Upper lobe of left lung (tissue), 6 donors: ENCODE results near the gene NMU. TPM values are rescaled to one million over a fixed set of nuclear protein-coding genes. Genes with fewer than 3 reads are reported as not detected.
"Not testable (repeated sequence)": the region's sequence is repeated elsewhere in the genome, so short reads cannot be mapped to it uniquely, and the experiment has no call there.

Experiments used
- ATAC-seq, 2 donors: fragments of 200-7000 bp; cut with Tn5 transposase; one replicate each; pipeline ENCODE4 v1.9.1; 2022; ENCODE audit warnings: mild to moderate bottlenecking in 2 of 2, moderate library complexity in 2 of 2; ENCODE audit not compliant: low FRiP score in 2 of 2
- DNase-seq, 2 donors: peaks; one replicate each; pipeline ENCODE4 v3.0.0-alpha.2; 2019 to 2020
- H3K27ac ChIP-seq, 4 donors: fragments of 200-600 bp; sonication (generic); one replicate each; pipeline ENCODE4 v1.5.1; 2016 to 2019
- H3K27me3 ChIP-seq, 4 donors: fragments of 200-600 bp; sonication (generic); one replicate each; pipeline ENCODE4 v1.5.1; 2017 to 2019
- H3K36me3 ChIP-seq, 4 donors: fragments of 200-600 bp; sonication (generic); one replicate each; pipeline ENCODE4 v1.5.1; 2016 to 2019
- H3K4me1 ChIP-seq, 4 donors: fragments of 200-600 bp; sonication (generic); one replicate each; pipeline ENCODE4 v1.5.1; 2018 to 2019
- H3K4me3 ChIP-seq, 4 donors: fragments of 200-600 bp; sonication (generic); one replicate each; pipeline ENCODE4 v1.5.1; 2017 to 2019; ENCODE audit warnings: mild to moderate bottlenecking in 2 of 4, moderate library complexity in 1 of 4
- H3K9me3 ChIP-seq, 4 donors: fragments of 200-600 bp; sonication (generic); one replicate each; pipeline ENCODE4 v1.5.1; 2018 to 2019
- EP300 ChIP-seq, 4 donors: sonication (generic); formaldehyde crosslinking; IDR thresholded peaks; one replicate each; pipeline ENCODE4 v1.5.1; 2017; ENCODE audit warnings: antibody characterized with exemption in 4 of 4, control low read depth in 2 of 4
- POLR2A ChIP-seq, 4 donors: fragments of 450-650 bp; IDR thresholded peaks; one replicate each; pipeline ENCODE4 v1.5.1; 2016 to 2017; ENCODE audit warnings: antibody characterized with exemption in 4 of 4, mild to moderate bottlenecking in 2 of 4
- POLR2AphosphoS5 ChIP-seq, 2 donors: sonication (generic); formaldehyde crosslinking; IDR thresholded peaks; one replicate each; pipeline ENCODE4 v1.5.1; 2017; ENCODE audit warnings: antibody characterized with exemption in 2 of 2
- WGBS, 2 donors: methylation state at CpG; one replicate each; pipeline ENCODE4 v1.1.5; 2017 to 2018; 5-methylcytosine and 5-hydroxymethylcytosine counted together
- total RNA-seq, 6 donors: library from RNA; depleted of rRNA in 4 of 6; stranded (reverse); fragments of >200 nt in 4 of 6; gene quantifications; one replicate each; pipeline versions ENCODE4 v1.1.0 to v1.2.1, GENCODE V29; 2016 to 2021
- TF ChIP-seq, protein P1 (sequence below), 6 experiments: fragments of 450-650 bp in 4 of 6; fragments of 200-600 bp in 2 of 6; sonication (generic) in 2 of 6; IDR thresholded peaks; one replicate each; pipeline ENCODE4 v1.5.1; 2016 to 2019; ENCODE audit warnings: antibody characterized with exemption in 6 of 6
- donor health status: DM: no; HTN: no; CAD: no; lungs with moderate emphysema.
- donor health status: DM: no; HTN: yes; CAD: no; lungs with severe emphysema.

The NMU gene
- total RNA-seq, 6 donors from 2014 or later: 1.6 to 3.2 (median 2.3) TPM; not detected in 3

DNA sequence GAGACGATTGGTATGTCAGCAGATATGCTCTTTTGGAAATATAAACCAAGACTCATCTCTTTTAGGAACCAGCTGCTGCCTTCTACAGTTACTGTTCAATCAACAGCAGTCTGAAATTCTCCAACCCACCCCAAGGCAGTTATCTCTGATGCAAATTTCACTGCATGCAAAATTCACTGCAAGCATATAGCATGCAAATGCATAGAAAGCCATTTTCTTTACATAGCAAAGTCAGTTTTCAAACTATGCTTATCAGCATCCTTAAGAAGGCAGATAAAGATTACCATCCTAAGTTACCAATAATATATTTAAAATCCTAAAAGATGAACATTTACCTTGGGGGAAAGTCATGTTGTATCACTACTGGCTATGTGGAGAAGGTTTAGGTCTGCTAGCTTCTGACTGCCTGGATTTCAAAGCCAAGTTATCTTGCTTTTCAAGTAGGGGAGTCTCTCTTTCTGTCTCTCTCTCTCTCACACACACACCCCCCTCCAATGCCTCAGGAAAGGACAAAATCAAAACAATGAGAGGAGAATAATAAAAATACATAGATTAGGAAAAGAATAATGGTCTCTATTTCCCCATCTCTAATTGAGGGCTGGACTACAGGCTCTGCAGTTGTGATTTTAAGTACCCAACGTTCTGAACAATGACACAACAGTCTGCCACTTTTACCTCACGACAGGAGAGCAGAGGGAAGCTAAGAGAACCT is 1.5 kb downstream of the NMU start:
- 32 to 38% methylated on average over 3 of the region's 3 CpGs for WGBS, 2 donors
- H3K9me3 ChIP-seq: no peaks in the 10 kb centered on the region
- peaks cover 0 to 21% (median 10%) of the 10 kb centered on the region in 4 donors for H3K27me3 ChIP-seq
- H3K36me3 ChIP-seq: no peaks in the 10 kb centered on the region
- H3K4me3 ChIP-seq: no peak overlapping the region
- H3K4me1 ChIP-seq: peaks cover 17 to 20% (median 19%) of the 10 kb centered on the region in 4 donors
- no peak overlapping the region for H3K27ac ChIP-seq
- ATAC-seq: no peak
- DNase-seq: no peak
- TF ChIP-seq, protein P1, sequence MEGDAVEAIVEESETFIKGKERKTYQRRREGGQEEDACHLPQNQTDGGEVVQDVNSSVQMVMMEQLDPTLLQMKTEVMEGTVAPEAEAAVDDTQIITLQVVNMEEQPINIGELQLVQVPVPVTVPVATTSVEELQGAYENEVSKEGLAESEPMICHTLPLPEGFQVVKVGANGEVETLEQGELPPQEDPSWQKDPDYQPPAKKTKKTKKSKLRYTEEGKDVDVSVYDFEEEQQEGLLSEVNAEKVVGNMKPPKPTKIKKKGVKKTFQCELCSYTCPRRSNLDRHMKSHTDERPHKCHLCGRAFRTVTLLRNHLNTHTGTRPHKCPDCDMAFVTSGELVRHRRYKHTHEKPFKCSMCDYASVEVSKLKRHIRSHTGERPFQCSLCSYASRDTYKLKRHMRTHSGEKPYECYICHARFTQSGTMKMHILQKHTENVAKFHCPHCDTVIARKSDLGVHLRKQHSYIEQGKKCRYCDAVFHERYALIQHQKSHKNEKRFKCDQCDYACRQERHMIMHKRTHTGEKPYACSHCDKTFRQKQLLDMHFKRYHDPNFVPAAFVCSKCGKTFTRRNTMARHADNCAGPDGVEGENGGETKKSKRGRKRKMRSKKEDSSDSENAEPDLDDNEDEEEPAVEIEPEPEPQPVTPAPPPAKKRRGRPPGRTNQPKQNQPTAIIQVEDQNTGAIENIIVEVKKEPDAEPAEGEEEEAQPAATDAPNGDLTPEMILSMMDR (IDR thresholded peaks at IDR 0.05): no peak
- TF ChIP-seq POLR2AphosphoS5 (IDR thresholded peaks at IDR 0.05): no peak
- TF ChIP-seq POLR2A (IDR thresholded peaks at IDR 0.05): no peak
- TF ChIP-seq EP300 (IDR thresholded peaks at IDR 0.05): no peak

DNA sequence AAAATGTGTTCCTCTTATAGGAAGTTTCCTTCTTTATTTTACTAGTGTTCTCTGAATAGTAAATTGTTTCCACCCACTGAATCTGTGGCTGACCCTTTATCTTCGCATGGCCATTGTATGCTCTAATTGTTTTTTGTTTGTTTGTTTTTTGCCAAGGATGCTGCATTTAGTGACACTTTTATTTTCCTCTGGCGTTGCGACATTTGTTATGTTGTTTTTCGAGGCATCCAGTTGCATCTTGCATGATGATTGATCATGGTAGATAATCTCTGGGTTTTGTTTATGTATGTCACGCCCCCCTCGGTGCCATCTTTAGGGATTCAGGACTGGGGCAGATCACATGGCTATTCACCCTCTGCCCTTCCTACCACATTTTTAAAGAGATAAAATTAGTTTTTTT is 2.2 kb downstream of the NMU start:
- 73 to 74% methylated on average over 6 of the region's 6 CpGs for WGBS, 2 donors
- no peaks in the 10 kb centered on the region for H3K36me3 ChIP-seq
- peaks cover 0 to 21% (median 10%) of the 10 kb centered on the region in 4 donors for H3K27me3 ChIP-seq
- no peak overlapping the region for H3K27ac ChIP-seq
- no peak overlapping the region for H3K4me3 ChIP-seq
- TF ChIP-seq, protein P1 (IDR thresholded peaks at IDR 0.05): no peak
- TF ChIP-seq POLR2AphosphoS5 (IDR thresholded peaks at IDR 0.05) (no peak), EP300 (IDR thresholded peaks at IDR 0.05) (no peak), POLR2A (IDR thresholded peaks at IDR 0.05) (no peak)
- H3K4me1 ChIP-seq: peaks cover 17 to 20% (median 19%) of the 10 kb centered on the region in 4 donors
- DNase-seq (no peak), ATAC-seq (no peak)
- no peaks in the 10 kb centered on the region for H3K9me3 ChIP-seq

DNA sequence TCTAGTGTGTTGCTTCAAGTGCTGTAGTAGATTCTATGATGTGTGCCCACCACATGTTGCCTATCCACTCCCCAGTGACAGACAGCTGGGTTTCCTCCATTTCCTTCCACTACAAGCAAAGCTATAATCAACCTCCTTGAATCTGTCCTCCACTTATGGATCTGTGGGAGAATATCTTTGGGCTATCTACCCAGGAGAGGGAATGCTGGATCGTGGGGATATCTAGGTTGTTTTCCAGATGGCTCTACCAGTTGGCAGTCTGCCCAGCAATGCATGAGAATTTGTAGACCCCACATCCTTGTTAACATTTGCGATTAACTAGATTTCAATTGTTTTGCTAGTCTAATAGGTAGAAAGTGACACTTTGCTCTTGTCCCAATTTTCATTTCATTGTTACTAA is 10.3 kb downstream of the NMU start:
- DNase-seq: no peak
- H3K4me1 ChIP-seq: no peaks in the 10 kb centered on the region
- 69 to 71% methylated on average over 2 of the region's 2 CpGs for WGBS, 2 donors
- H3K9me3 ChIP-seq: no peaks in the 10 kb centered on the region
- ATAC-seq: no peak
- no peak for TF ChIP-seq POLR2A (IDR thresholded peaks at IDR 0.05)
- no peak for TF ChIP-seq EP300 (IDR thresholded peaks at IDR 0.05)
- no peak for TF ChIP-seq POLR2AphosphoS5 (IDR thresholded peaks at IDR 0.05)
- TF ChIP-seq, protein P1 (IDR thresholded peaks at IDR 0.05): no peak
- no peaks in the 10 kb centered on the region for H3K36me3 ChIP-seq
- no peak overlapping the region for H3K27ac ChIP-seq
- H3K4me3 ChIP-seq: no peak overlapping the region
- no peaks in the 10 kb centered on the region for H3K27me3 ChIP-seq

DNA sequence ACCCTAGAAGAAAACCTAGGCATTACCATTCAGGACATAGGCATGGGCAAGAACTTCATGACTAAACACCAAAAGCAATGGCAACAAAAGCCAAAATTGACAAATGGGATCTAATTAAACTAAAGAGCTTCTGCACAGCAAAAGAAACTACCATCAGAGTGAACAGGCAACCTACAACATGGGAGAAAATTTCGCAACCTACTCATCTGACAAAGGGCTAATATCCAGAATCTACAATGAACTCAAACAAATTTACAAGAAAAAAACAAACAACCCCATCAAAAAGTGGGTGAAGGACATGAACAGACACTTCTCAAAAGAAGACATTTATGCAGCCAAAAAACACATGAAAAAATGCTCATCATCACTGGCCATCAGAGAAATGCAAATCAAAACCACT is 12.0 kb downstream of the NMU start:
- WGBS, 2 donors: 43 to 88% methylated on average over 1 of the region's 1 CpG
- H3K36me3 ChIP-seq, H3K27ac ChIP-seq, DNase-seq, H3K4me1 ChIP-seq, H3K4me3 ChIP-seq, H3K27me3 ChIP-seq, ATAC-seq, H3K9me3 ChIP-seq: not testable (repeated sequence)

DNA sequence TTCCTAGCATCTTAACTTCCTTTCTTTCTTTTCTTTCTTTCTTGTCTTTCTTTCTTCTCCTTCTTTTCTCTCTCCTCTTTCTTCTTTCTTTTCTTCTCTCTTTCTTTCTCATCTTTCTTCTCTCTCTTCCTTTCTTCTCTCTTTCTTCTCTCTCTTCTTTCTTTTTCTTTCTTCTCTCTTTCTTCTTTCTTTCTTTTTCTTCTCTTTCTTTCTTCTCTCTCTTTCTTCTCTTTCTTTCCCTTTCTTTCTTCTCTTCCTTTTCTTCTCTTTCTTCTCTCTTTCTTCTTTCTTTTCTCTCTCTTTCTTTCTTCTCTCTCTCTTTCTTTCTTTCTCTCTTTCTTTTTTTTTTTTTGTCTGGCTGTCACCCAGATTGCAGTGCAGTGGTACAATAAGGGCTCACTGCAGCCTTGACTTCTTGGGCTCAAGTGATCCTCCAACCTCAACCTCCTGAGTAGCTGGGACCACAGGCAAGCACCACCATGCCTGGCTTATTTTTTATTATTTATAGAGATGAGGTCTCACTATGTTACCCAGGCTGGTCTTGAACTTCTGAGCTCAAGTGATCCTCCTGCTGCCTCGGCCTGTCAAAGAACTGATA is 17.5 kb downstream of the NMU start:
- no peaks in the 10 kb centered on the region for H3K9me3 ChIP-seq
- no peaks in the 10 kb centered on the region for H3K36me3 ChIP-seq
- H3K4me1 ChIP-seq: no peaks in the 10 kb centered on the region
- WGBS, 2 donors: 75 to 82% methylated on average over 1 of the region's 1 CpG
- no peak overlapping the region for H3K4me3 ChIP-seq
- ATAC-seq (no peak), DNase-seq (no peak)
- no peak overlapping the region for H3K27ac ChIP-seq
- no peak for TF ChIP-seq EP300 (IDR thresholded peaks at IDR 0.05)
- TF ChIP-seq POLR2AphosphoS5 (IDR thresholded peaks at IDR 0.05): no peak
- TF ChIP-seq, protein P1 (IDR thresholded peaks at IDR 0.05): no peak
- TF ChIP-seq POLR2A (IDR thresholded peaks at IDR 0.05): no peak
- no peaks in the 10 kb centered on the region for H3K27me3 ChIP-seq
